Stimulated activated memory B cell treated with anti-CD40 and anti-IgM and Interleukin-4, amounts not matched to agents 10 μg/mL and 1 μg/mL and 100 μg/mL, for 72 hours (primary cell): ENCODE results near the gene LRRC4C.

ENCODE experiments used
- ATAC-seq: fragments of 150-1000 bp; cut with Tn5 transposase; 2 replicates; pipeline ENCODE4 v1.10.0; 2021
- H3K27ac Mint-ChIP-seq: one replicate; pipeline ENCODE4 v1.8.0; 2022; ENCODE audit warnings: mild to moderate bottlenecking, mixed read lengths
- H3K27me3 Mint-ChIP-seq: one replicate; pipeline ENCODE4 v1.8.0; 2022; ENCODE audit warnings: mixed read lengths
- H3K36me3 Mint-ChIP-seq: one replicate; pipeline ENCODE4 v1.8.0; 2022; ENCODE audit warnings: mixed read lengths
- H3K4me1 Mint-ChIP-seq: one replicate; pipeline ENCODE4 v1.8.0; 2022; ENCODE audit warnings: mixed read lengths
- H3K4me3 Mint-ChIP-seq: one replicate; pipeline ENCODE4 v1.8.0; 2022; ENCODE audit warnings: mild to moderate bottlenecking, moderate library complexity, mixed read lengths
- H3K9me3 Mint-ChIP-seq: one replicate; pipeline ENCODE4 v1.8.0; 2022; ENCODE audit warnings: mixed read lengths

LRRC4C gene

DNA sequence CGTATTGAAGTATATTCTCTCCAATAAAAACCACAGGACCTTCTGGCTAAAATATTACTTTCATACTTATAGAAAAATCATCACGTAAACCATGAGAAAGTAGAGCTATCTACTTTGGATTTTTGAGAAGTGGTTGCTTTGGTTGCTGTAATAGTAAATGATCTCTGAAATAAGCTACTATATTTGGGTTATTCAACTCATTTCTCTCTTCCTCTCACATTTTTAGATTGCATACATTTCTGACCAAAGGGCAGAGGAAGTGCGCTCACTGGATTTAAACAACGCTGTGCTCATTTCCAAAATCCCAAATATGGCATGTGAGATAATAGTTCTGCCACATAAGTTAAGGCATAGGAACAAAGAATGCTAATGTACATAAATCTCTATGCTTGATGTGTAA is 357.0 kb downstream of the LRRC4C start:
- Mint-ChIP-seq H3K4me3 (no peak overlapping the region), H3K36me3 (no peaks in the 10 kb centered on the region)

GRCh38 chr11:41099654-41100053 is 359.8 kb downstream of the LRRC4C start:
- ATAC-seq, result no peak
- Mint-ChIP-seq H3K36me3 (no peaks in the 10 kb centered on the region), H3K9me3 (no peaks in the 10 kb centered on the region), H3K4me3 (no peak overlapping the region), H3K27ac (no peak overlapping the region), H3K27me3 (no peaks in the 10 kb centered on the region), H3K4me1 (no peaks in the 10 kb centered on the region)

More for the DNA sequence above, 357.0 kb downstream of the LRRC4C start:
- no peaks in the 10 kb centered on the region for H3K27me3 Mint-ChIP-seq
- no peaks in the 10 kb centered on the region for H3K9me3 Mint-ChIP-seq
- H3K27ac Mint-ChIP-seq, result no peak overlapping the region
- ATAC-seq, result no peak
- no peaks in the 10 kb centered on the region for H3K4me1 Mint-ChIP-seq

DNA sequence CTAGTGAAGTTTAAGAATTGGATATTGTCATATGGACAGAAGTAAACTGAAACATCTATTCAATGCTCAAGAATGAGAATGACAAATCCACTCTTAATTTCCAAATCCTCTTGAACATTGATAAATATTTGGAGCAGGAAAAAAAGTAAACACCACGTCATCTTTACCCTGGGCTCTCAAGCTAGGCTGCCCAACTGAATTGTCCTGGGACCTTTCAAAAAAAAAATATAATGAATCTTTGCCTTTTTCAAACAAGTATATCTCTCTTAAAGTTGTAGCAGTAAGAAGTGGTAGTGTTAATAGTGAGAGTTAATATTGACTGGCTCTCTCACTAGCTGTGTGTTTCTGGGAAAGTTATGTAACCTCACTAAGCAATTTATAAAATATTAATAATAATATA is 374.3 kb downstream of the LRRC4C start:
- Mint-ChIP-seq H3K9me3 (peaks cover 3% of the 10 kb centered on the region), H3K27me3 (no peaks in the 10 kb centered on the region)

GRCh38 chr11:41081756-41082285 is 377.6 kb downstream of the LRRC4C start:
- Mint-ChIP-seq H3K27ac (no peak overlapping the region), H3K9me3 (peaks cover 6% of the 10 kb centered on the region), H3K4me3 (no peak overlapping the region), H3K4me1 (no peaks in the 10 kb centered on the region), H3K27me3 (no peaks in the 10 kb centered on the region), H3K36me3 (no peaks in the 10 kb centered on the region)
- no peak for ATAC-seq

More for the DNA sequence above, 374.3 kb downstream of the LRRC4C start:
- H3K4me3 Mint-ChIP-seq, result no peak overlapping the region
- no peak overlapping the region for H3K27ac Mint-ChIP-seq
- no peaks in the 10 kb centered on the region for H3K36me3 Mint-ChIP-seq
- ATAC-seq, result no peak
- no peaks in the 10 kb centered on the region for H3K4me1 Mint-ChIP-seq

- no peak for ATAC-seq
- H3K36me3 Mint-ChIP-seq, result no peaks in the 10 kb centered on the region
- H3K9me3 Mint-ChIP-seq, result peaks cover 11% of the 10 kb centered on the region
- no peaks in the 10 kb centered on the region for H3K27me3 Mint-ChIP-seq
- no peak overlapping the region for H3K4me3 Mint-ChIP-seq
- H3K27ac Mint-ChIP-seq, result no peak overlapping the region
- no peaks in the 10 kb centered on the region for H3K4me1 Mint-ChIP-seq
Observed at GRCh38 chr11:41074318-41074717, 385.1 kb downstream of the LRRC4C start.

- Mint-ChIP-seq H3K36me3 (no peaks in the 10 kb centered on the region), H3K4me3 (no peak overlapping the region), H3K9me3 (peaks cover 9% of the 10 kb centered on the region), H3K27me3 (no peaks in the 10 kb centered on the region), H3K27ac (no peak overlapping the region), H3K4me1 (no peaks in the 10 kb centered on the region)
- no peak for ATAC-seq
Observed at GRCh38 chr11:41065432-41065831, 394.0 kb downstream of the LRRC4C start.

- peaks cover 3% of the 10 kb centered on the region for H3K9me3 Mint-ChIP-seq
Observed at GRCh38 chr11:41058138-41058537, 401.3 kb downstream of the LRRC4C start.

GRCh38 chr11:41056892-41057569 is 402.4 kb downstream of the LRRC4C start:
- Mint-ChIP-seq H3K36me3 (no peaks in the 10 kb centered on the region), H3K27me3 (no peaks in the 10 kb centered on the region), H3K4me3 (no peak overlapping the region), H3K27ac (no peak overlapping the region), H3K4me1 (no peaks in the 10 kb centered on the region), H3K9me3 (no peaks in the 10 kb centered on the region)
- ATAC-seq, result peak; percentile 16

More at GRCh38 chr11:41058138-41058537, 401.3 kb downstream of the LRRC4C start:
- no peaks in the 10 kb centered on the region for H3K36me3 Mint-ChIP-seq
- H3K27me3 Mint-ChIP-seq, result no peaks in the 10 kb centered on the region
- H3K4me3 Mint-ChIP-seq, result no peak overlapping the region
- H3K27ac Mint-ChIP-seq, result no peak overlapping the region
- H3K4me1 Mint-ChIP-seq, result no peaks in the 10 kb centered on the region
- peak; percentile 34 for ATAC-seq

- no peaks in the 10 kb centered on the region for H3K27me3 Mint-ChIP-seq
Observed at GRCh38 chr11:41053894-41054293, 405.6 kb downstream of the LRRC4C start.

DNA sequence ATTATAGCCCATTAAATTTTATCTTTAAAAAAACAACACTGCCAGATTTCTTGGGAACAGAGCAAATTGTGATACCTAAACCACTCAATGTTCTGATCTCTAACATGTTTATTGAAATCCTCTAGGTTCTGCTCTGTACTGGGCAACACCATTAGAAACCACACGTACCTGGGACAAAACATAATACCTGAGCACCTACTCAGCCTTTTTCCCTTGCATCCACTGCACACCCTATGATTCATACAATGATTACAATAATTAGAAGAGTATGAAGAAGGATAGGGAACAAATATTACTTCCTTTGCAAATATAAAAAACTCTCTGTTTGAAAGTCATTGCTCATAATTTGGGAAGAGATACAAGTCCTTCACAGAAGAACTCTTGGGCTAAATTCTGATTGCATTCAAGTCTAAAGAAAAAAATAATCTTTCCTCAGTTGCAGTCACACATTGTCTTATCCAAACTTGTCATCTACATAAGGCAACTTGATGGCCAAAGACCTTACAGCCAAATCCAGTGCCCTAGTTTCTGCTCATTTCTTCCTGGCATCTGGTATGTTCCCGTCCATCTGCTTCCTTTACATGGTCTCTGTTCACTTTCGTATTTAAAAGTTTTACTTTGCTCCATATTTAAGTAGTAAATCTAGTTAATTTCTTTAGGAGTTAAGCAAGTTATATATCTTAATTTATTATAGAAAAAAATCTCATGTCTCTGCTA is 407.4 kb downstream of the LRRC4C start:
- H3K27ac Mint-ChIP-seq, result no peak overlapping the region
- no peaks in the 10 kb centered on the region for H3K36me3 Mint-ChIP-seq
- no peak for ATAC-seq
- H3K4me1 Mint-ChIP-seq, result no peaks in the 10 kb centered on the region
- H3K9me3 Mint-ChIP-seq, result peaks cover 3% of the 10 kb centered on the region
- H3K27me3 Mint-ChIP-seq, result no peaks in the 10 kb centered on the region
- H3K4me3 Mint-ChIP-seq, result no peak overlapping the region

More at GRCh38 chr11:41053894-41054293, 405.6 kb downstream of the LRRC4C start:
- ATAC-seq, result no peak
- no peaks in the 10 kb centered on the region for H3K4me1 Mint-ChIP-seq
- no peak overlapping the region for H3K4me3 Mint-ChIP-seq
- H3K27ac Mint-ChIP-seq, result no peak overlapping the region
- H3K9me3 Mint-ChIP-seq, result peaks cover 3% of the 10 kb centered on the region
- no peaks in the 10 kb centered on the region for H3K36me3 Mint-ChIP-seq

DNA sequence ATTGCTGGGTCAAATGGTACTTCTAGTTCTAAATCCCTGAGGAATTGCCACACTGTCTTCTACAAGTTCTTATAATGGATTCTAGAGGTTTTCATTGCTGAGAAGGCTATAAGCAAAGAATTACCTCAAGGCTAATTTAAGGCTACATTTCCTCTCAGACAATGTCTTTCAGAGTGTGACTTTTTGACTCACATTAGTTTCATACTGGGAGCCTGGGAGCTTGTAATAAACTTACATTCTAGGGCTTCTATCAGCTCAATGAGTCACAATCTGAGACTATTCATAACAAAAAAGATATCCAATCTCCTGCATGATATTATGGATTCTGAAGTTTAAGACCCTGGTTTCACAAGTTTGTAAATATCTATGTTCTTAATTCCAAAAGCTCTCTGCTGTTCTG is 408.7 kb downstream of the LRRC4C start:
- H3K4me1 Mint-ChIP-seq, result no peaks in the 10 kb centered on the region
- H3K27me3 Mint-ChIP-seq, result no peaks in the 10 kb centered on the region
- no peak overlapping the region for H3K27ac Mint-ChIP-seq
- no peak overlapping the region for H3K4me3 Mint-ChIP-seq
- H3K36me3 Mint-ChIP-seq, result no peaks in the 10 kb centered on the region
- peaks cover 3% of the 10 kb centered on the region for H3K9me3 Mint-ChIP-seq
- no peak for ATAC-seq

DNA sequence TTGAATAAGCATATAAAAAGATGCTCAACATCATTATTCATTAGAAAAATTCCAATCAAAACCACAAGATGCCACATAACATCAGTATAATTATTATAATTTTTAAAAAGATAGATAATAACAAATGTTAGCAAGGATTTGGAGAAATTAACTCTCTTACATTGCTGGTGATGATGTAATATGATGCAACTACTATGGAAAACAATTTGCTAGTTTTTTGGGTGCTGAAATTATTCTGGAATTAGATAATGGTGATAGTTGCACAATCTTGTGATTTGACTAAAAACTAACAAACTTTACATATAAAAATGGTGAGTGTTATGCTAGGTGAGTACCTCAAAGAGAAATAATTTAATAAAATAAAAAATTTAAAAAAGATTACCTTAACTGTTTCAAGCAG is 412.2 kb downstream of the LRRC4C start:
- Mint-ChIP-seq H3K27me3 (no peaks in the 10 kb centered on the region), H3K9me3 (peaks cover 3% of the 10 kb centered on the region), H3K27ac (no peak overlapping the region), H3K4me3 (no peak overlapping the region), H3K36me3 (no peaks in the 10 kb centered on the region), H3K4me1 (no peaks in the 10 kb centered on the region)
- ATAC-seq, result no peak

- H3K4me3 Mint-ChIP-seq, result no peak overlapping the region
- ATAC-seq, result no peak
- no peaks in the 10 kb centered on the region for H3K36me3 Mint-ChIP-seq
- H3K4me1 Mint-ChIP-seq, result no peaks in the 10 kb centered on the region
- no peaks in the 10 kb centered on the region for H3K27me3 Mint-ChIP-seq
- H3K9me3 Mint-ChIP-seq, result peaks cover 3% of the 10 kb centered on the region
- H3K27ac Mint-ChIP-seq, result no peak overlapping the region
Observed at GRCh38 chr11:41045266-41045665, 414.2 kb downstream of the LRRC4C start.

- Mint-ChIP-seq H3K4me1 (no peaks in the 10 kb centered on the region), H3K27ac (no peak overlapping the region)
- ATAC-seq, result no peak
Observed at GRCh38 chr11:41044747-41045146, 414.7 kb downstream of the LRRC4C start.

DNA sequence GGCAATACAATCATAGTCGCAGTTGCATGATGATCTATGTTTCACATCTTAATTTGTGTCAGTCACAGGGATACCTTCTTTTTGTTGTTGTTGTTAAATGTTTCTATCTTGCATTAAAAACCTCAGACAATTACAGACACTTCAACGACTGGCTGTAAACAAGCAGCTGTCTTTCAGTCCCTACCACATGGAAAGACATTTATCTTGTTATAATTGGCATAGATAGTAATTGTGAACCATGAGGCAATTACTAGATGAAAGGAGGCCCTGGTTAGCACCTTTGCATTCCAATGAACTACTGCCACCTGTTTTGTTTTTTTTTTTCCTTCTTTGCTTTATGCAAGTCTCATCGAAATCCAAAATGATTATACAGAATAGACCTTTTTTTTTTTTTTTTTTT is 416.8 kb downstream of the LRRC4C start:
- H3K27ac Mint-ChIP-seq, result no peak overlapping the region
- H3K4me1 Mint-ChIP-seq, result no peaks in the 10 kb centered on the region
- no peaks in the 10 kb centered on the region for H3K36me3 Mint-ChIP-seq
- H3K9me3 Mint-ChIP-seq, result no peaks in the 10 kb centered on the region
- no peaks in the 10 kb centered on the region for H3K27me3 Mint-ChIP-seq
- ATAC-seq, result no peak
- H3K4me3 Mint-ChIP-seq, result no peak overlapping the region

More at GRCh38 chr11:41044747-41045146, 414.7 kb downstream of the LRRC4C start:
- H3K9me3 Mint-ChIP-seq, result peaks cover 3% of the 10 kb centered on the region
- H3K4me3 Mint-ChIP-seq, result no peak overlapping the region
- no peaks in the 10 kb centered on the region for H3K36me3 Mint-ChIP-seq
- H3K27me3 Mint-ChIP-seq, result no peaks in the 10 kb centered on the region

DNA sequence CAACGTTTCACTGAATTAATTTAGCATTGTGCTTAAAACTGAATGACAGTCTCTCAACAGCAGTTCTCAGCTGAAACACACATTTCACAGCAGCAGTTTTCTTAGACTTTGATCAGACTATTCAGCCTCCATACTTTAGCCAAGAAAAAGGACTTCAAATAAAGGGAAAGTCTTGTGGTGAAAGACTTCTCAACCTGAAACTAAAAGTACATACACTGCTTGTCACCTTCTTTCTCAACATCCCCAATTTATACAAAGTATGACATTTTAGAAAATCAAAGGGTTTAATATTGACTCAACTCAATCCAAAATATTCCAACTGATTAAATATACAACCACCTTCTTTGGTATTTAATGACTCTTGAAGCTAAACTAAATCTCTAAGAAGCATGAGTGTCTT is 419.0 kb downstream of the LRRC4C start:
- no peak for ATAC-seq
- Mint-ChIP-seq H3K9me3 (no peaks in the 10 kb centered on the region), H3K27ac (no peak overlapping the region), H3K27me3 (no peaks in the 10 kb centered on the region), H3K4me3 (no peak overlapping the region), H3K36me3 (no peaks in the 10 kb centered on the region), H3K4me1 (no peaks in the 10 kb centered on the region)
